ENCODE data around the gene PPFIBP2. TPM values are rescaled to one million over a fixed set of nuclear protein-coding genes. Genes with fewer than 3 reads are reported as not detected.

PPFIBP2 gene
- total RNA-seq, 1 donor from 2014 or later, result 65.8 TPM

- Mint-ChIP-seq H3K36me3 (peaks cover 14% of the 10 kb centered on the region), H3K4me3 (peak overlapping the region; percentile 72), H3K4me1 (peaks cover 39% of the 10 kb centered on the region), H3K27ac (no peak overlapping the region), H3K27me3 (ENCODE audit: low read depth) (no peaks in the 10 kb centered on the region), H3K9me3 (no peaks in the 10 kb centered on the region)
- peak in 1 of 2 experiments; percentile 39 for DNase-seq (ENCODE audit: low spot score in 2 of 2, unreplicated experiment in 2 of 2)
- TF ChIP-seq, protein P1, sequence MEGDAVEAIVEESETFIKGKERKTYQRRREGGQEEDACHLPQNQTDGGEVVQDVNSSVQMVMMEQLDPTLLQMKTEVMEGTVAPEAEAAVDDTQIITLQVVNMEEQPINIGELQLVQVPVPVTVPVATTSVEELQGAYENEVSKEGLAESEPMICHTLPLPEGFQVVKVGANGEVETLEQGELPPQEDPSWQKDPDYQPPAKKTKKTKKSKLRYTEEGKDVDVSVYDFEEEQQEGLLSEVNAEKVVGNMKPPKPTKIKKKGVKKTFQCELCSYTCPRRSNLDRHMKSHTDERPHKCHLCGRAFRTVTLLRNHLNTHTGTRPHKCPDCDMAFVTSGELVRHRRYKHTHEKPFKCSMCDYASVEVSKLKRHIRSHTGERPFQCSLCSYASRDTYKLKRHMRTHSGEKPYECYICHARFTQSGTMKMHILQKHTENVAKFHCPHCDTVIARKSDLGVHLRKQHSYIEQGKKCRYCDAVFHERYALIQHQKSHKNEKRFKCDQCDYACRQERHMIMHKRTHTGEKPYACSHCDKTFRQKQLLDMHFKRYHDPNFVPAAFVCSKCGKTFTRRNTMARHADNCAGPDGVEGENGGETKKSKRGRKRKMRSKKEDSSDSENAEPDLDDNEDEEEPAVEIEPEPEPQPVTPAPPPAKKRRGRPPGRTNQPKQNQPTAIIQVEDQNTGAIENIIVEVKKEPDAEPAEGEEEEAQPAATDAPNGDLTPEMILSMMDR (IDR thresholded peaks at IDR 0.05; ENCODE audit: unreplicated experiment), result no peak
Observed at GRCh38 chr11:7486781-7487140, 27.0 kb upstream of the PPFIBP2 start.

GRCh38 chr11:7487360-7487759 lies 26.4 kb upstream of the PPFIBP2 start:
- no peaks in the 10 kb centered on the region for H3K9me3 Mint-ChIP-seq
- no peaks in the 10 kb centered on the region for H3K27me3 Mint-ChIP-seq (ENCODE audit: low read depth)
- TF ChIP-seq, protein P1 (IDR thresholded peaks at IDR 0.05; ENCODE audit: unreplicated experiment), result no peak
- no peak for DNase-seq (ENCODE audit: low spot score in 2 of 2, unreplicated experiment in 2 of 2)
- H3K4me1 Mint-ChIP-seq, result peaks cover 39% of the 10 kb centered on the region
- peaks cover 14% of the 10 kb centered on the region for H3K36me3 Mint-ChIP-seq
- H3K27ac Mint-ChIP-seq, result no peak overlapping the region
- peak overlapping the region; percentile 72 for H3K4me3 Mint-ChIP-seq

DNA sequence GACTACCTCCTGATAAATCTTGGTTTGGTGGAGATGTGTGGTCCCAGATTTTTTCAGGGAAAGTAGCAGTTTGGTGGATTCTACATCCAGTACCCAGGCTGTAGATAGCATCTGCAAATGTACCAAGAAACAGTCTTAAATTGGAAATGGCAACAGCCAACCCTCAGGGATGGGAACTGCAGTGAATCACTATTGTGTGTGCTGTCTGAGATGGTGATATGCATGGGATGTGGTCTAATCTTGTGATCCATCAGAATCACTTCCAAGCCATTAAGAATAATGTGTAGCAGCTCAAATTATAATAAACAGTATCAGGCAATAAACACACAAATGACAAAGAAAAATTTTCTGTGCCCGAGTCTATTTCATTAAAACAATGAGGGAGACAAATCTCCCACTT lies 25.1 kb upstream of the PPFIBP2 start:
- Mint-ChIP-seq H3K9me3 (no peaks in the 10 kb centered on the region), H3K27ac (no peak overlapping the region), H3K4me1 (peaks cover 40% of the 10 kb centered on the region), H3K36me3 (peaks cover 14% of the 10 kb centered on the region), H3K4me3 (no peak overlapping the region), H3K27me3 (ENCODE audit: low read depth) (no peaks in the 10 kb centered on the region)
- TF ChIP-seq, protein P1 (IDR thresholded peaks at IDR 0.05; ENCODE audit: unreplicated experiment), result no peak
- no peak for DNase-seq (ENCODE audit: low spot score in 2 of 2, unreplicated experiment in 2 of 2)

DNA sequence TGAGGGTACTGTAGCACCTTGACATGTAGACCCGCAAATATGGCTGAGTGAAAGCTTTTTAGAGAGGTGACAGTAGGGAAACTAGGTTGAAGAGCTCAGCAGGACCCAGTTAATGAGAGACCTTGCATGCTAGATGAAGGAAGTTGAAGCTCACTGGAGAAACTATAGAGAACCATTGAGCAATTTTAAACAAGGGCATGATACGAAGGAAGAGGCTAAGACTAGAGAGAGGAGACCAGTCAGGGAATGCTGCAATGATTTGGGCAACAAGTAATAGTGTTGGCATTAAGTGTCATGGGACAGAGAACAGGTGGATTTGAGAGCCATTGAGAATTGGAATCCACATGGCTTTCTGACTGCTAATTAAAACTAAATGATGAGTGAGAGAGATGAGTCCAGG lies 24.4 kb upstream of the PPFIBP2 start:
- TF ChIP-seq, protein P1 (IDR thresholded peaks at IDR 0.05; ENCODE audit: unreplicated experiment), result no peak
- Mint-ChIP-seq H3K27me3 (ENCODE audit: low read depth) (no peaks in the 10 kb centered on the region), H3K27ac (no peak overlapping the region), H3K4me1 (peaks cover 35% of the 10 kb centered on the region), H3K4me3 (no peak overlapping the region), H3K36me3 (peaks cover 18% of the 10 kb centered on the region), H3K9me3 (no peaks in the 10 kb centered on the region)
- no peak for DNase-seq (ENCODE audit: low spot score in 2 of 2, unreplicated experiment in 2 of 2)

- no peak for DNase-seq (ENCODE audit: low spot score in 2 of 2, unreplicated experiment in 2 of 2)
- TF ChIP-seq, protein P1 (IDR thresholded peaks at IDR 0.05; ENCODE audit: unreplicated experiment), result no peak
- Mint-ChIP-seq H3K27ac (no peak overlapping the region), H3K4me1 (peaks cover 29% of the 10 kb centered on the region), H3K9me3 (no peaks in the 10 kb centered on the region), H3K36me3 (peaks cover 18% of the 10 kb centered on the region), H3K27me3 (ENCODE audit: low read depth) (no peaks in the 10 kb centered on the region), H3K4me3 (no peak overlapping the region)
Observed at GRCh38 chr11:7490054-7490453, 23.7 kb upstream of the PPFIBP2 start.

DNA sequence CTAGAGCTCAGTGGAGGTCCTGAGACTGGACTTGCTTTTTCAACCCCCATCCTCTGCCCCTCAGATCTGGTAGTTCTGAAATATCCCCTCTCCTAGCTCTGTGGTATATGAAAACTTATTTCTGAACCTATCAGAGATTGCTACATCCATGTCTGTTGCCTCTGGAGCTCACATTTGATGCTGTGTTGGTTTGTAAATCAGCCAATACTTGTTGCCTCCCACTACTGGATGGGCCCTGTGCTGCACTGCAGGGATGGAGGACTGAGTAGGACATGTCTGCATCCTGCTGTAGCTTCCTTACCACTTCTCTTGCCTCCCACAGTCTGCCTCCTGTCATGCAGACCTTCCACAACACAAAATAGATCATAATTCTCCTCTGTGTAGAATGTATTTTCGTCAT lies 23.3 kb upstream of the PPFIBP2 start:
- Mint-ChIP-seq H3K9me3 (no peaks in the 10 kb centered on the region), H3K27me3 (ENCODE audit: low read depth) (no peaks in the 10 kb centered on the region), H3K4me1 (peaks cover 26% of the 10 kb centered on the region), H3K27ac (no peak overlapping the region), H3K36me3 (peaks cover 20% of the 10 kb centered on the region), H3K4me3 (no peak overlapping the region)
- TF ChIP-seq, protein P1 (IDR thresholded peaks at IDR 0.05; ENCODE audit: unreplicated experiment), result no peak
- DNase-seq (ENCODE audit: low spot score in 2 of 2, unreplicated experiment in 2 of 2), result no peak
